Esophagus muscularis mucosa (tissue), 4 donors: ENCODE measurements around the gene PRKN. TPM values are rescaled to one million over a fixed set of nuclear protein-coding genes. Genes with fewer than 3 reads are reported as not detected.

Experiments used
- DNase-seq: peaks from one replicate; pipeline ENCODE4 v3.0.0-alpha.2; 2017; ENCODE audit errors: extremely low spot score
- H3K27ac ChIP-seq, 4 donors: fragments of 200-600 bp; sonication (generic); replicated peaks in 1 of 4; 1 replicate in 3 of 4; 2 replicates in 1 of 4; pipeline ENCODE4 v1.5.1; 2016 to 2019; ENCODE audit warnings: mild to moderate bottlenecking in 1 of 4
- H3K27me3 ChIP-seq, 4 donors: fragments of 200-600 bp; sonication (generic); one replicate each; pipeline versions ENCODE4 v1.5.1 to v1.6.0; 2016 to 2019
- H3K36me3 ChIP-seq, 4 donors: fragments of 200-600 bp; sonication (generic); one replicate each; pipeline ENCODE4 v1.5.1; 2016 to 2019
- H3K4me1 ChIP-seq, 4 donors: fragments of 200-600 bp; sonication (generic); one replicate each; pipeline ENCODE4 v1.5.1; 2016 to 2019
- H3K4me3 ChIP-seq, 4 donors: fragments of 200-600 bp; sonication (generic); 1 replicate in 2 of 4; 2 replicates in 2 of 4; pipeline ENCODE4 v1.5.1; 2016 to 2019; ENCODE audit warnings: mild to moderate bottlenecking in 4 of 4, moderate library complexity in 1 of 4
- H3K9me3 ChIP-seq, 4 donors: fragments of 200-600 bp; sonication (generic); 1 replicate in 3 of 4; 2 replicates in 1 of 4; pipeline ENCODE4 v1.5.1; 2016 to 2019
- EP300 ChIP-seq: sonication (generic); formaldehyde crosslinking; IDR thresholded peaks from one replicate; pipeline ENCODE4 v1.6.1; 2017; ENCODE audit warnings: antibody characterized with exemption
- POLR2A ChIP-seq: fragments of 450-650 bp; IDR thresholded peaks from one replicate; pipeline ENCODE4 v1.6.1; 2017; ENCODE audit warnings: antibody characterized with exemption, moderate library complexity, mild to moderate bottlenecking, low read depth
- POLR2AphosphoS5 ChIP-seq, 2 donors: sonication (generic); formaldehyde crosslinking; IDR thresholded peaks; one replicate each; pipeline ENCODE4 v1.6.1; 2017; ENCODE audit warnings: antibody characterized with exemption in 2 of 2
- WGBS: methylation state at CpG from one replicate; pipeline ENCODE4 v1.1.5; 2018; 5-methylcytosine and 5-hydroxymethylcytosine counted together
- intact Hi-C: fragments of 100-400 bp; cut with DNase I; formaldehyde crosslinking; loops from one replicate; pipeline ENCODE4 v1.15.1; 2023
- total RNA-seq, 4 donors: library from RNA; depleted of rRNA; stranded (reverse); fragments of >200 nt; gene quantifications; one replicate each; pipeline versions ENCODE4 v1.1.0 to v1.2.1, GENCODE V29; 2016
- TF ChIP-seq, protein P1 (sequence below), 3 experiments: fragments of 200-600 bp in 2 of 3; fragments of 450-650 bp in 1 of 3; sonication (generic) in 2 of 3; IDR thresholded peaks; one replicate each; pipeline ENCODE4 v1.5.1; 2017 to 2019; ENCODE audit warnings: antibody characterized with exemption in 3 of 3, mild to moderate bottlenecking in 2 of 3, moderate library complexity in 1 of 3

The PRKN gene
- total RNA-seq, 4 donors from 2014 or later: 9.6 to 14.5 (median 10.8) TPM

DNA sequence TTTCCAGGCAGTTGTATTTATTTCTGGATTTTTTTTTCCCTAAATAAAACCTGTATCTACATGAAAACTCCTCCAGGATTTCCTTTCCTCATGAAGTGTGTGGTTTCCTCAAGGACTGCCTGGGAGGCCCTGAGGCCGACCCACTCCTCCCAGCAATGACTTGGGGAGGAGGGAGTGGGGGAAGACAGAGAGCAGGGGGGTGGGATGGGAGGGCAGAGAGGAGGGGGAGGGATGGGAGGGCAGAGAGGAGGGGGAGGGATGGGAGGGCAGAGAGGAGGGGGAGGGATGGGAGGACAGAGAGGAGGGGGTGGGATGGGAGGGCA is 1291.9 kb downstream of the PRKN start:
- Histone ChIP-seq H3K9me3 (no peaks in the 10 kb centered on the region), H3K27me3 (no peaks in the 10 kb centered on the region), H3K36me3 (no peaks in the 10 kb centered on the region), H3K27ac (peak overlapping the region; percentile 58 to 78 (median 63)), H3K4me3 (peak overlapping the region in 1 of 4 donors; percentile 34), H3K4me1 (peaks cover 20 to 48% (median 43%) of the 10 kb centered on the region in 4 donors)
- DNase-seq: no peak
- intact Hi-C loops: no loop called here
- WGBS: 44% methylated on average over 1 of the region's 1 CpG
- TF ChIP-seq, protein P1, sequence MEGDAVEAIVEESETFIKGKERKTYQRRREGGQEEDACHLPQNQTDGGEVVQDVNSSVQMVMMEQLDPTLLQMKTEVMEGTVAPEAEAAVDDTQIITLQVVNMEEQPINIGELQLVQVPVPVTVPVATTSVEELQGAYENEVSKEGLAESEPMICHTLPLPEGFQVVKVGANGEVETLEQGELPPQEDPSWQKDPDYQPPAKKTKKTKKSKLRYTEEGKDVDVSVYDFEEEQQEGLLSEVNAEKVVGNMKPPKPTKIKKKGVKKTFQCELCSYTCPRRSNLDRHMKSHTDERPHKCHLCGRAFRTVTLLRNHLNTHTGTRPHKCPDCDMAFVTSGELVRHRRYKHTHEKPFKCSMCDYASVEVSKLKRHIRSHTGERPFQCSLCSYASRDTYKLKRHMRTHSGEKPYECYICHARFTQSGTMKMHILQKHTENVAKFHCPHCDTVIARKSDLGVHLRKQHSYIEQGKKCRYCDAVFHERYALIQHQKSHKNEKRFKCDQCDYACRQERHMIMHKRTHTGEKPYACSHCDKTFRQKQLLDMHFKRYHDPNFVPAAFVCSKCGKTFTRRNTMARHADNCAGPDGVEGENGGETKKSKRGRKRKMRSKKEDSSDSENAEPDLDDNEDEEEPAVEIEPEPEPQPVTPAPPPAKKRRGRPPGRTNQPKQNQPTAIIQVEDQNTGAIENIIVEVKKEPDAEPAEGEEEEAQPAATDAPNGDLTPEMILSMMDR (IDR thresholded peaks at IDR 0.05): no peak
- TF ChIP-seq POLR2AphosphoS5 (IDR thresholded peaks at IDR 0.05) (no peak), POLR2A (no peak), EP300 (no peak)

DNA sequence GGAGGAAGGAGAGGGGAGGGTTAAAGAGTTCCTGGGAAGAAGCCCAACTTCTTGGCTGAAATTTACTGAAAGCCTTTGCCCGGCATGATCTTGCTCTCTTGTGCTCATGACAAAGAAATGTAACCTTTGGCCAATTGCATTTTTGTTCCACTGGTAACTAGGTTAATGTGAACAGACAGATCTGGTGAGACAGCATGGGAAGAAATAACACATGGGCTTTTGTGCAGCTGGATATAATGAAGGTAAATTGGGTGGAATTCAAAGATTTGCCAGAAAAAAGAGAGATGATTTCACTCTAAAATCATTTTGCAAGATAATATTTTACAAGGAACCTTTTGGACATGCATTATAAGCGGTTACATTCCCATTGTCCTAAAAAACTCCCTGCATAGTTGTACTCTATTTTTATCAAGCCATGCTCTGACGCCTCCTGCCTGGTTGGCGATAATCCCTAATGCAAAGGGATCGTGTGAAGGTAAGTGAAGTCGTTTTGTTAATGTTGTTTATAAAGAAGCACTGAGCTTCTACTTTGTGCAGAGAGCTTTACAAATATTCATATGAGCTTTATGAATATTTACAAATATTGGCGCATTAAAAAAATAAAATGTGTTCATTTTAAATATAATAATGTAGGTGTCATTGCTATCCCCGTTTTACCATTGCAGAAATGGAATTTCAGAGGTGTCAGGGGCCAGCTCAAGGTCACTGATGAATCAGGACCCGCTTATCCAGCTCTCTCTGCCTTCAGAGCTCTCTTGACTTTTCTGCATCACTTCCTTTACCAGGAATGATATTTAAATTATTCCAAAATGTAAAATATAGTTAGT is 1292.4 kb downstream of the PRKN start:
- peak overlapping the region in 3 of 4 donors; percentile 24 to 34 (median 32) for H3K4me3 ChIP-seq
- peak overlapping the region; percentile 58 to 78 (median 63) for H3K27ac ChIP-seq
- no peaks in the 10 kb centered on the region for H3K27me3 ChIP-seq

DNA sequence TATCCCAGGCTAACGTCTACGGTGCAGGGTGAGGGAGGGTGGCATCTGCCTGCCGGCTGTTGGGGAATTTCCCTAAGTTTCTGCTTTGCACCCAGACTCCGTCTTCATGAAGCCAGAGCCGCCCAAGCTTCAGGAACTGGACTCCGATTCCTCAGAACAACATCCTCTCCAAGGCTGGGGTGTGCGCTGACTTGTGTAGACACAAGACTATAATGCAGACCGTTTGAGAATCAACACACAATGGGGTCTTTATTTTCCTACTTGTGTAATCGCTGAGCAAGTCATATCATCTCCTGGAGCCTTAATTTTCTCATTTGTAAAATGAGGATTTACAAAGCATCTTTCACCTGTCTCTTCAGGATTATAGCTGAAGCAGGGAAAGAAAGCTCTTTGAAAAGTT is 1293.2 kb downstream of the PRKN start:
- TF ChIP-seq, protein P1 (IDR thresholded peaks at IDR 0.05): no peak
- no peak for TF ChIP-seq POLR2AphosphoS5 (IDR thresholded peaks at IDR 0.05)
- no peak for TF ChIP-seq EP300
- no peak for TF ChIP-seq POLR2A
- peak overlapping the region; percentile 58 to 78 (median 63) for H3K27ac ChIP-seq
- intact Hi-C loops: no loop called here

More for the DNA sequence above, 1292.4 kb downstream of the PRKN start:
- H3K4me1 ChIP-seq: peaks cover 20 to 48% (median 43%) of the 10 kb centered on the region in 4 donors
- intact Hi-C loops: no loop called here
- DNase-seq: no peak
- TF ChIP-seq POLR2A (no peak), POLR2AphosphoS5 (IDR thresholded peaks at IDR 0.05) (peak; percentile 46 to 65)
- H3K36me3 ChIP-seq: no peaks in the 10 kb centered on the region
- 36% methylated on average over 9 of the region's 9 CpGs for WGBS
- H3K9me3 ChIP-seq: no peaks in the 10 kb centered on the region

DNA sequence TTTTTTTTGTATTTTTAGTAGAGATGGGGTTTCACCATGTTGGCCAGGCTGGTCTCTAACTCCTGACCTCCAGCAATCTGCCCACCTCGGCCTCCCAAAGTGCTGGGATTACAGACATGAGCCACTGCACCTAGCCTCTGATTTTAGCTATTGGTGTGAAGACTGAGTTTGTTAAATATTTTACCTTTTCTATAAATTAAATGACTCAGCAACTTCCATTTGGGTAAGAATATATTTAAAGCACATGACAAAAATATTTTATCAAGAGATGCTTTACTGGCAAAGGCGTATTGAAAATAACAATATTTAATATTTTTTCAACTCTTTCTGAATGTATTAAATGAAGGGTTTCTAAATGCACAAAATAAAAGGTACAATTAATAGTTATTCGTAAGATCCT is 1295.0 kb downstream of the PRKN start:
- no peaks in the 10 kb centered on the region for H3K9me3 ChIP-seq
- H3K4me1 ChIP-seq: peaks cover 20 to 36% (median 35%) of the 10 kb centered on the region in 4 donors
- H3K27ac ChIP-seq: no peak overlapping the region
- no peak for TF ChIP-seq POLR2AphosphoS5 (IDR thresholded peaks at IDR 0.05)
- TF ChIP-seq POLR2A: no peak
- no peak for TF ChIP-seq EP300
- TF ChIP-seq, protein P1 (IDR thresholded peaks at IDR 0.05): no peak
- no peaks in the 10 kb centered on the region for H3K27me3 ChIP-seq
- DNase-seq: no peak
- intact Hi-C loops: no loop called here
- H3K4me3 ChIP-seq: no peak overlapping the region
- 95% methylated on average over 3 of the region's 3 CpGs for WGBS
- H3K36me3 ChIP-seq: no peaks in the 10 kb centered on the region

More for the DNA sequence above, 1293.2 kb downstream of the PRKN start:
- Histone ChIP-seq H3K36me3 (no peaks in the 10 kb centered on the region), H3K4me1 (peaks cover 20 to 46% (median 40%) of the 10 kb centered on the region in 4 donors), H3K9me3 (no peaks in the 10 kb centered on the region), H3K27me3 (no peaks in the 10 kb centered on the region), H3K4me3 (peak overlapping the region; percentile 9 to 34 (median 28))
- no peak for DNase-seq
- 33% methylated on average over 9 of the region's 9 CpGs for WGBS

DNA sequence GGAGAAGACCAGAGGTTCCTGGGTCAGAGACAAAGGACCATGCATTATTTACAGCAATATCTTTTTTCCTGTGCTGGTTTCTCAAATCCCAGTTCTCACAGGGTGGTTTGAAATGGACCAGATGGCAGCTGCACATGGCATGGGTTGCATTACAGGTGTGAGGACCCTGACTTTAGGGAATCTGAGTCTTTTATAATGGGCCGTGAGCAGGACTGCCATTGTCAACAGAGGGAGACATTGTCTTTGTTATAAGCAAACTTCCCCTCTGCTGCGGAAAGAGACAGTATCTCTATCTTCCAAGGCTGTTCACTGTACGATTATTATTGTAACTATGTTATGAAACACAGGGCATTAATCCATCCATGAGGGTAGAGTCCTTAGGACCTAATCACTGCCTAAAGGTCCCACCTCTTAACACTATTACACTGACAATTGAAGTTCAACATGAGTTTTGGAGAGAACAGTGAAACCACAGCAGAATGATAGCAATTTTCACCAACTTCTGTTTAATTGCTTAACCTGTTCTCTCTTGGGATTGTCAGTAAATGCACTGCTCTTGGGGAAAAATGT is 1297.6 kb downstream of the PRKN start:
- DNase-seq: no peak
- WGBS: 91% methylated on average over 3 of the region's 3 CpGs
- TF ChIP-seq POLR2AphosphoS5 (IDR thresholded peaks at IDR 0.05): no peak
- TF ChIP-seq EP300: no peak
- TF ChIP-seq, protein P1 (IDR thresholded peaks at IDR 0.05): no peak
- TF ChIP-seq POLR2A: no peak
- no peak overlapping the region for H3K4me3 ChIP-seq
- intact Hi-C loops: no loop called here
- no peaks in the 10 kb centered on the region for H3K36me3 ChIP-seq
- no peaks in the 10 kb centered on the region for H3K27me3 ChIP-seq
- H3K27ac ChIP-seq: no peak overlapping the region
- no peaks in the 10 kb centered on the region for H3K9me3 ChIP-seq
- H3K4me1 ChIP-seq: peaks cover 13 to 15% (median 13%) of the 10 kb centered on the region in 4 donors
